HCT116 (cell line): ENCODE data around the gene HADH. TPM values are rescaled to one million over a fixed set of nuclear protein-coding genes. Genes with fewer than 3 reads are reported as not detected.
A peak's percentile ranks its signal among the peaks of the same experiment; 100 is the strongest.

Source experiments
- ATAC-seq: fragments of 200-7000 bp; cut with Tn5 transposase; 2 replicates; pipeline ENCODE4 v1.9.1; 2020; ENCODE audit warnings: mild to moderate bottlenecking, moderate library complexity
- BruUV-seq: library from RNA; stranded (reverse); fragments of 400-500 nt; replicated peaks from 2 replicates; lab custom pipeline; 2021; lab: Mats Ljungman, UMichigan
- CTCF ChIA-PET: fragments of 300-600 bp; sonication (Branson Sonifier 250); formaldehyde crosslinking; loops from one replicate; lab custom pipeline; 2021; ENCODE audit warnings: antibody characterized with exemption; lab: Charles Lee
- POLR2A ChIA-PET: fragments of 300-600, 350-600 bp; sonication (Branson Sonifier 250); formaldehyde crosslinking; loops from one replicate; lab custom pipeline; 2021; ENCODE audit warnings: antibody characterized with exemption; lab: Charles Lee
- RAD21 ChIA-PET, 2 experiments: fragments of 300-600 bp; sonication (Branson Sonifier 250); formaldehyde crosslinking; loops; one replicate each; lab custom pipeline; 2023; ENCODE audit warnings: low total read pairs in 2 of 2; ENCODE audit not compliant: uncharacterized antibody in 2 of 2, unreplicated experiment in 2 of 2, low non-redundant PET in 1 of 2; lab: Charles Lee
- DNase-seq: peaks from one replicate; pipeline ENCODE4 v3.0.0-alpha.2; 2010; ENCODE audit warnings: low read depth, low spot score
- H2AFZ ChIP-seq: fragments of 200-600 bp; shearing (Covaris generic), sonication (generic); 2 replicates; pipeline ENCODE4 v1.6.1; 2017; ENCODE audit warnings: low read depth, mixed run types, mixed read lengths, antibody characterized with exemption, low read length; ENCODE audit not compliant: poor library complexity, severe bottlenecking
- H3K27ac ChIP-seq: 2 replicates; pipeline ENCODE4 v1.5.1; 2012; ENCODE audit warnings: low read depth, low read length
- H3K27me3 ChIP-seq: fragments of 200-600 bp; sonication (generic); 2 replicates; pipeline ENCODE4 v1.6.1; 2016; ENCODE audit warnings: mixed run types, low read length, mixed read lengths; ENCODE audit not compliant: insufficient read depth
- H3K36me3 ChIP-seq, 2 experiments: fragments of 200-500 bp in 1 of 2; fragments of 200-600 bp in 1 of 2; sonication (Bioruptor generic) in 1 of 2; sonication (generic) in 1 of 2; 2 replicates each; pipeline versions ENCODE4 v1.5.1 to v1.6.1; 2014 to 2016; ENCODE audit warnings: low read length in 2 of 2, inconsistent platforms in 1 of 2, mixed read lengths in 1 of 2, mixed run types in 1 of 2; ENCODE audit not compliant: insufficient read depth in 2 of 2, control insufficient read depth in 1 of 2
- H3K4me1 ChIP-seq, 2 experiments: fragments of 200-600 bp in 1 of 2; sonication (generic) in 1 of 2; 2 replicates each; pipeline versions ENCODE4 v1.5.1 to v1.6.1; 2012 to 2017; ENCODE audit warnings: low read length in 2 of 2, inconsistent platforms in 1 of 2, mild to moderate bottlenecking in 1 of 2, mixed read lengths in 1 of 2, mixed run types in 1 of 2, moderate library complexity in 1 of 2; ENCODE audit not compliant: insufficient read depth in 2 of 2, control insufficient read depth in 1 of 2
- H3K4me2 ChIP-seq: fragments of 200-600 bp; sonication (generic); 2 replicates; pipeline ENCODE4 v1.6.1; 2017; ENCODE audit warnings: mixed run types, low read length, mixed read lengths
- H3K4me3 ChIP-seq, 2 experiments: fragments of 200-600 bp in 1 of 2; sonication (generic) in 1 of 2; replicated peaks in 1 of 2; 2 replicates each; pipeline ENCODE4 v1.5.1; 2011 to 2016; ENCODE audit warnings: low read length in 2 of 2, control low read depth in 1 of 2, low read depth in 1 of 2, mild to moderate bottlenecking in 1 of 2, mixed read lengths in 1 of 2, mixed run types in 1 of 2
- H3K79me2 ChIP-seq: fragments of 200-600 bp; sonication (generic); 2 replicates; pipeline ENCODE4 v1.6.1; 2017; ENCODE audit warnings: mild to moderate bottlenecking, mixed run types, low read length, moderate library complexity, mixed read lengths; ENCODE audit not compliant: insufficient read depth
- H3K9ac ChIP-seq: fragments of 200-600 bp; sonication (generic); 2 replicates; pipeline ENCODE4 v1.6.1; 2016; ENCODE audit warnings: low read length, mixed read lengths
- H3K9me2 ChIP-seq: fragments of 200-600 bp; sonication (generic), shearing (Covaris generic); 2 replicates; pipeline ENCODE4 v1.6.1; 2017; ENCODE audit warnings: mixed run types, mild to moderate bottlenecking, moderate library complexity; ENCODE audit not compliant: insufficient read depth
- H3K9me3 ChIP-seq, 2 experiments: fragments of 200-500 bp in 1 of 2; fragments of 200-600 bp in 1 of 2; sonication (Bioruptor generic) in 1 of 2; sonication (generic) in 1 of 2; 2 replicates each; pipeline ENCODE4 v1.6.1; 2014 to 2017; ENCODE audit warnings: low read length in 2 of 2, mixed read lengths in 2 of 2, inconsistent platforms in 1 of 2, low read depth in 1 of 2, mild to moderate bottlenecking in 1 of 2, mixed run types in 1 of 2, moderate library complexity in 1 of 2; ENCODE audit not compliant: control insufficient read depth in 1 of 2, insufficient read depth in 1 of 2
- H4K20me1 ChIP-seq: fragments of 200-600 bp; sonication (generic), shearing (Covaris generic); 2 replicates; pipeline ENCODE4 v1.6.1; 2017; ENCODE audit warnings: mixed run types, mild to moderate bottlenecking, moderate library complexity; ENCODE audit not compliant: insufficient read depth
- CBX3 ChIP-seq: IDR thresholded peaks from 2 replicates; pipeline ENCODE4 v1.6.1; 2012; ENCODE audit warnings: low read depth
- ELF1 ChIP-seq: IDR thresholded peaks from 2 replicates; pipeline ENCODE4 v1.6.1; 2012; ENCODE audit warnings: low read depth, borderline replicate concordance
- EZH2phosphoT487 ChIP-seq: fragments of 200-600 bp; IDR thresholded peaks from 2 replicates; pipeline ENCODE4 v1.6.1; 2018; ENCODE audit warnings: antibody characterized with exemption, borderline replicate concordance
- JUND ChIP-seq: IDR thresholded peaks from 2 replicates; pipeline ENCODE4 v1.6.1; 2012
- RAD21 ChIP-seq: IDR thresholded peaks from 2 replicates; pipeline ENCODE4 v1.6.1; 2012; ENCODE audit warnings: low read depth, mild to moderate bottlenecking
- SIN3A ChIP-seq: IDR thresholded peaks from 2 replicates; pipeline ENCODE4 v1.6.1; 2012; ENCODE audit warnings: low read depth
- TCF7L2 ChIP-seq: IDR thresholded peaks from 2 replicates; pipeline ENCODE4 v1.7.0; 2011; ENCODE audit warnings: borderline replicate concordance, inconsistent platforms; ENCODE audit not compliant: insufficient read depth, insufficient read length; ENCODE audit errors: extremely low read depth
- YY1 ChIP-seq: IDR thresholded peaks from 2 replicates; pipeline ENCODE4 v1.6.1; 2011; ENCODE audit warnings: low read length, low read depth, moderate library complexity, mild to moderate bottlenecking; ENCODE audit not compliant: insufficient replicate concordance; ENCODE audit errors: extremely low read depth
- intact Hi-C: fragments of 100-400 bp; cut with micrococcal nuclease; formaldehyde crosslinking; loops from 2 replicates; pipeline ENCODE4 v1.10.0; 2022
- total RNA-seq: library from RNA; stranded (reverse); gene quantifications from one replicate; pipeline ENCODE4 v1.2.1, GENCODE V29; 2021; ENCODE audit not compliant: unreplicated experiment
- TF ChIP-seq, protein P1 (sequence below), 3 experiments: fragments of 200-600 bp in 1 of 3; sonication (generic) in 1 of 3; IDR thresholded peaks in 2 of 3; conservative IDR thresholded peaks in 1 of 3; 2 replicates each; pipeline ENCODE4 v1.5.1; 2012 to 2017; ENCODE audit warnings: low read depth in 2 of 3, low read length in 2 of 3, antibody characterized with exemption in 1 of 3, borderline replicate concordance in 1 of 3, control low read depth in 1 of 3, mild to moderate bottlenecking in 1 of 3, mixed read lengths in 1 of 3, mixed run types in 1 of 3, moderate library complexity in 1 of 3; ENCODE audit not compliant: insufficient read depth in 1 of 3
- TF ChIP-seq, protein P2 (sequence below): IDR thresholded peaks from 2 replicates; pipeline ENCODE4 v1.6.1; 2012
- TF ChIP-seq, protein P3 (sequence below): IDR thresholded peaks from 2 replicates; pipeline ENCODE4 v1.6.1; 2012

The HADH gene
- total RNA-seq, 1 experiment from 2014 or later = 30.2 TPM

DNA sequence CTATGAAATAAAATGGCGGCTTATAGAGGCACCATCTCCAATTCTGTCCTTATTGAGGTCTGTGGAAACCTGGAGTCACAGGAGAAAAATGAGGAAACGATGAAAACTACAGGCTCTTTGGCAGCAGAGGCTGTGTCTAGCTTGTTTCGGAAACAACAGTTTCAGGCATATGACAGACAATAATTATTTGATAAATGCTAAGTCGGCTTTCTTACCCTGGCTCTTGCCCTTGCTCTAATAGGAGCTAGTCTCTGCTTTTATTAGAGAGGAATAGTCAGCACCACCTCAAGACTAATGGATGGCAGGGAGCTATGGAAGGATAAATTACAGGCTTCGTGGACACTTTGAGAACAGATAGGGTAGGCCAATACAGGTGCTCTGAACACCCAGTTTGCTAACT is 24.3 kb downstream of the HADH start (continued):
- no peak for TF ChIP-seq YY1
- TF ChIP-seq TCF7L2 = no peak
- no peak for TF ChIP-seq CBX3
- no peak for TF ChIP-seq RAD21
- no peak for TF ChIP-seq JUND
- TF ChIP-seq SIN3A = no peak
- no peak for TF ChIP-seq ELF1
- TF ChIP-seq, protein P1, sequence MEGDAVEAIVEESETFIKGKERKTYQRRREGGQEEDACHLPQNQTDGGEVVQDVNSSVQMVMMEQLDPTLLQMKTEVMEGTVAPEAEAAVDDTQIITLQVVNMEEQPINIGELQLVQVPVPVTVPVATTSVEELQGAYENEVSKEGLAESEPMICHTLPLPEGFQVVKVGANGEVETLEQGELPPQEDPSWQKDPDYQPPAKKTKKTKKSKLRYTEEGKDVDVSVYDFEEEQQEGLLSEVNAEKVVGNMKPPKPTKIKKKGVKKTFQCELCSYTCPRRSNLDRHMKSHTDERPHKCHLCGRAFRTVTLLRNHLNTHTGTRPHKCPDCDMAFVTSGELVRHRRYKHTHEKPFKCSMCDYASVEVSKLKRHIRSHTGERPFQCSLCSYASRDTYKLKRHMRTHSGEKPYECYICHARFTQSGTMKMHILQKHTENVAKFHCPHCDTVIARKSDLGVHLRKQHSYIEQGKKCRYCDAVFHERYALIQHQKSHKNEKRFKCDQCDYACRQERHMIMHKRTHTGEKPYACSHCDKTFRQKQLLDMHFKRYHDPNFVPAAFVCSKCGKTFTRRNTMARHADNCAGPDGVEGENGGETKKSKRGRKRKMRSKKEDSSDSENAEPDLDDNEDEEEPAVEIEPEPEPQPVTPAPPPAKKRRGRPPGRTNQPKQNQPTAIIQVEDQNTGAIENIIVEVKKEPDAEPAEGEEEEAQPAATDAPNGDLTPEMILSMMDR (IDR thresholded peaks at IDR 0.05 in 2 of 3, conservative IDR thresholded peaks at IDR 0.05 in 1 of 3; ENCODE audit: borderline replicate concordance in 1 of 3, insufficient read depth in 1 of 3, low read depth in 2 of 3, low read length in 2 of 3) = no peak
- TF ChIP-seq EZH2phosphoT487 = no peak
- TF ChIP-seq, protein P2, sequence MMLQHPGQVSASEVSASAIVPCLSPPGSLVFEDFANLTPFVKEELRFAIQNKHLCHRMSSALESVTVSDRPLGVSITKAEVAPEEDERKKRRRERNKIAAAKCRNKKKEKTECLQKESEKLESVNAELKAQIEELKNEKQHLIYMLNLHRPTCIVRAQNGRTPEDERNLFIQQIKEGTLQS = no peak
- TF ChIP-seq, all 23 proteins: peak for 0

DNA sequence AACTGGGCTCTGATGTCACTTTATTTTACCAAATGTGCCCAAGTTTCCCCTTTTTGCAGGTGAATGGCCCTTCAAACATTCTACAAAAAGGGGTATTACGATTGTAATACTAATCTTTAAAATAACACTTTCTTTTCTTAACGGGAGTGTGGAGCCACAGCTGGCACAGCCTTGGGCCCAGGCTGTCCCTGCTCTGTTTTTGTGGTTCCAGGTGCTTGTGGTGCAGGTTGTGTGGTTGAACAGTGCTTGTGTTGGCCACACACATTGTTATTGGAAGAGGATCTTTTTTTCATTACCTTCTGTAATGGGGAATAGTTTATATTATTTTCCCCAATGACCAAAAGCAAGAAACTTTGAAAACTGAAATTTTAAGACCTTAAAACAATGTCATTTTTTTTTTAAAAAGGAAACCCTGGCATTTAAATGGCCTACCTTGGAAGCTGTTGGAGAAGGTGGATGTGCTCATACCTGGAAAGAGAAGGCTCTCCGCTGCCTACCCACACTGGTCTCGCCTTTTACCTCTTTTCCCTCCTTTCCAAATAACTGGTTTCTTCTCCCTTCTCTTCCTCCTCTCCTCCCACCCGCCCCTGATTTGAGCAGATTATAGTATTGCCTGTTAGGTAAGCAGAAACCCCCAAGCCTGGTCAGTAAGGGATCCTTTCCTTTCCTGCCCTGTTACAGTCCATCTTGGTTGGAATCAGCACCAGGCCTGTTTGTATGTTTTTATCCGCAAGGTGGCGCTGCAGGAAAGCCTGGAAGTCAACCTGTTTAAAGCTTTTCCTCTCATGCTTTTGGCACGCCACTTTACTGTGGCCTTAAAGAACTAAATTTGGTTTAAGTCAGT is 28.6 kb downstream of the HADH start:
- Histone ChIP-seq H3K4me1 (no peaks in the 10 kb centered on the region), H3K36me3 (peaks cover 5 to 7% of the 10 kb centered on the region in 2 experiments; a peak in 2 of 4 replicates)

More for the DNA sequence above, 28.6 kb downstream of the HADH start:
- RAD21 ChIA-PET = interaction anchor here (0.6 to 0.9 kb wide), 4 partner anchors 19 to 554 kb away, joined by 3 to 6 read pairs (median 3); no protein-coding TSS in a partner anchor
- H3K4me2 ChIP-seq = no peak overlapping the region
- H3K9ac ChIP-seq = no peak overlapping the region
- intact Hi-C loops = loop anchor here (2.0 to 10.0 kb wide), 4 partner anchors 475 to 1387 kb away; no protein-coding TSS in a partner anchor
- no TSS peak for BruUV-seq
- peak; percentile 90 for ATAC-seq
- H3K27me3 ChIP-seq = no peaks in the 10 kb centered on the region
- H3K79me2 ChIP-seq = no peaks in the 10 kb centered on the region
- no peaks in the 10 kb centered on the region for H3K9me2 ChIP-seq
- POLR2A ChIA-PET = no interaction called here
- TF ChIP-seq, protein P3, sequence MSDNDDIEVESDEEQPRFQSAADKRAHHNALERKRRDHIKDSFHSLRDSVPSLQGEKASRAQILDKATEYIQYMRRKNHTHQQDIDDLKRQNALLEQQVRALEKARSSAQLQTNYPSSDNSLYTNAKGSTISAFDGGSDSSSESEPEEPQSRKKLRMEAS = no peak
- TF ChIP-seq CBX3 (no peak), RAD21 (peak; percentile 79)
- TF ChIP-seq, protein P1 (IDR thresholded peaks at IDR 0.05 in 2 of 3, conservative IDR thresholded peaks at IDR 0.05 in 1 of 3; ENCODE audit: borderline replicate concordance in 1 of 3, insufficient read depth in 1 of 3, low read depth in 2 of 3, low read length in 2 of 3) = peak; percentile 60 to 92 (median 80); a peak in 5 of 6 replicates
- no peak overlapping the region for H2AFZ ChIP-seq
- no peaks in the 10 kb centered on the region for H3K9me3 ChIP-seq
- peak; percentile 55 for DNase-seq
- no peak overlapping the region for H3K27ac ChIP-seq
- CTCF ChIA-PET = interaction anchor here (0.6 to 2.6 kb wide), 16 partner anchors 9 to 765 kb away, joined by 3 to 30 read pairs (median 4); no protein-coding TSS in a partner anchor
- no peak overlapping the region for H3K4me3 ChIP-seq
- H4K20me1 ChIP-seq = no peaks in the 10 kb centered on the region
